Cerebellar cortex (tissue), 1 donor: ENCODE measurements around the gene SERINC3.

Experiments
- DNase-seq: peaks from one replicate; pipeline ENCODE4 v3.0.0-alpha.2; 2015; ENCODE audit warnings: low spot score

The SERINC3 gene

DNA sequence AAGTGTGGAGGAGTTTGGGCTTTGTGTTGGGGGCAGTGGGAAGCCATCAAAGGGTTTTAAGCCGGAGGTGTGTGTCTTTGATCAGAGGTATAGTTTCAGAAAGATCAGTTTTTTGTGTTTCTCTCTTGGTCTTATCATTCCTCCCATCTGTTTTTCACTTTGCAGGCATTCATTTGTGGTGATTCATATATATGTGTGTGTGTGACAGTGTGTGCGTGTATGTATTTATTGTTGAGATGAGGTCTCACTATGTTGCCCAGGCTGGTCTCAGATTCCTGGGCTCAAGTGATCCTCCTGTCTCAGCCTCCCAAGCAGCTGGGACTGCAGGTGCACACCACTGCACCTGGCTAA lies 11.1 kb upstream of the SERINC3 start:
- no peak for DNase-seq

DNA sequence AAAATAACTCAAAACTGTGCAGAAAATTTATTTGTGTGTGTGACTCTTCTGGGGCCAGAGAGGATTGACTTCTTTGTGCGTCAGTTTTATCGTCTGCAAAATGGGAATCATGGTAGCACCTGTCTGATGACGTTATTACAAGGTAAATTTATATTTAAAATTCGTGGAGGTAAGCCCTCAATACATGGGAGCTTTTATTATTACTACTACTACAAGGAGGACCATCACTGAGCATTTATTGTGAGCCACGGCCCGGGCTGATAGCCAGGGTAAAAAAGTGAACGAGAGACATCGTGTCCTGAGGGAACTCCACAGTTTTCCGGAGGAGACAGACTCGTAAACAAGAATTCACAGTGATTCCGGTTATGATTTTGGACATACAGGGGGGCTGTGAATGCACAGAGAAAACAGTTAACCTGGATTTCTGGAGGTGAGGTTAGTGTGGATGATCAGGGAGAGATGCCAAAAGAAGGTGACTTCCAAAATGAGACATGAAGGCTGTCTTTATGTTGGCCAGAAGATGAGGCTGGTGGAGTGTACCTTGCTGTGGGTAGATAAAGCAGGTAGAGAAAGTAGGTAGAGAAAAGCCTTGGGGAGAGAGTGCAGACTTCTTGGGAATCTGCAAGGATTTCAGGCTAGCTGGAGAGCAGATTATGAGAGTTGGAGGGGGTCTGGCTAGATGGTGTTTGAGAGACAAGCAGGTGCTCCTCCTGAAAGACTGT lies 10.6 kb upstream of the SERINC3 start:
- DNase-seq: peak; percentile 34

DNA sequence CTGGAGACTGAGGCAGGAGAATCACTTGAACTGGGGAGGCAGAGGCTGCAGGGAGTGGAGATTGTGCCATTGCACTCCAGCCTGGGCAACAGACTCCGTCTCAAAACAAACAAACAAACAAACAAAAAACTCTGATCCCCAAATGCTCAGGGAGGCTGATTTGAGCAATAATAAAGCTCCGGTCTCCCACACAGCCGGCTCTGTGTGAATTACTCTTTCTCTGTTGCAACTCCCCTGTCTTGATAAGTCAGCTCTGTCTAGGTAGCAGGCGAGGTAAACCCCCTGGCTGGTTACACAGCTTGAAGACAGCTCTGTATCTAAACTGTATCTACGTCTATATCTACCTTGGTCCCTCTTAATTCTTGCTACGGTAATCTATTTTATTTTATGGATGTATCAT lies 6.4 kb upstream of the SERINC3 start:
- no peak for DNase-seq

DNA sequence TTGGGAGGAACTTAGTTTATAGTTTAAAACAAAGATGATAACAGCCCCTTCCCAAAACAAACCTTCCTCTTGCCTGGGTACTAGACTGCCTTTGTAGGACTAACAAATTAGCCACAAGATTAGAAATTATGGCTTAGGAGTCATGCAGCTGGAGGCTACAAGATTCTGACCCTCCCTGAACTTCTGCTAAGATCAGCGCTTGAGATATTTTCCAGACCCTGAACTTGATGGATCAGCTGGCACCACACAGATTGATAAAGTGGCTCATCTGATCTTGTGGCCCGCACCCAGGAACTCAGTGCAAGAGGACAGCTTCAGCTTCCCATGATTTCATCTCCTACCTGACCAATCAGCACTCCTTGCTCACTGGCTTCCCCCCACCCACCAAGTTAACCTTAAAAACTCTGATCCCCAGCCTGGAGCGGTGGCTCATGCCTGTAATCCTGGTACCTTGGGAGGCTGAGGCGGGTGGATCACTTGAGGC lies 5.9 kb upstream of the SERINC3 start:
- DNase-seq: no peak

DNA sequence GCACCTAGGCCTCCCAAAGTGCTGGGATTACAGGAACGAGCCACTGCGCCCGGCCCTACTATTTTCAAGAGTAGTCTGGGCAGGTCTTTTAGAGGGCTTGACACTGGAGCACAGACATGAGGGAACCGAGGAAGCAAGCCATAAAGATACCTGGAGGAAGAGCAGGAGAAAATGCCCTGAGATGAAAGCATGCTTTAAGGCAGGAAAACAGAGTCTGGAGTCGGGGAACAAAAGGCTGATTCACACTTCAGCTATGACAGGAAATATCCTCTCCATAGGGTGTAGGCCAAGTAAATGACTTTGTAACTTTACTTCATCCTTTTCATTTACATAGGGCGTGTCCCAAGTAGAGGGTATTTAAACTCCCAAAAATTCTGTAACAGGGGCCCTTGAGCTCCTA lies 4.3 kb upstream of the SERINC3 start:
- DNase-seq: no peak

DNA sequence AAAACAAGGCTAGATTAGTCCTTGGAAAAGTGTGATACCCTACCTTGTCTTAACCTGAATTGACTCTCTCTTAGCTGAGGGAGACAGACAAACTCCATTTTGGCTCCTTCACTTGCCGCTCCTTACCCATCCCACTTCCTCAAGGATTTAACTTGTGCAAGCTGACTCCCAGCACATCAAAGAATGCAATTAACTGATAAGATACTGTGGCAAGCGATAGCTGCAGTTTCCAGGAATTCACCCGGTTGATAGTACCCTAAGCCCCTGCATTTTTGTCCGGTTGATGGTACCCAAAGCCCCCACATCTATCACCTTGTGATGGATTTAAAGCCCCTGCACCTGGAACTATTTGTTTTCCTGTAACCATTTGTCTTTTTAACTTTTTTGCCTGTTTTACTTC lies 1.9 kb upstream of the SERINC3 start:
- no peak for DNase-seq

DNA sequence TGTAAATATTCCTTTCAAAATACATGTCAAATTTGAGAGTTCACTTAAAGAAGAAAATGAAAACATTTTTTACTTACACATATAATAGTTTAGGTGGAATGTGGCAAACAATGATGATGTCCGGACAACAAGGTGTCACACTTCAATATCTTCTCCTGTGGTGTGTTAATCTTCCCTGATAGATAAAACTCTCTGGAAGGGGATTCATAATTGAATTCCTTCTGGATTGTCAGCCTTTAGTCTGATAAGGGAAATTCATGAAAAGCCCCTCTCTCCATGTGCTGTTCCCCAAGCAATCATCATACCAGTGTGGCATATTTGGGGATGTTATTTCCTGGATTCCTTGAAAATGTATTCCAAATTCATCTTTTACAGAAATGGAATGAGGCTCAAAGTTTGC lies 971 bp upstream of the SERINC3 start:
- no peak for DNase-seq

DNA sequence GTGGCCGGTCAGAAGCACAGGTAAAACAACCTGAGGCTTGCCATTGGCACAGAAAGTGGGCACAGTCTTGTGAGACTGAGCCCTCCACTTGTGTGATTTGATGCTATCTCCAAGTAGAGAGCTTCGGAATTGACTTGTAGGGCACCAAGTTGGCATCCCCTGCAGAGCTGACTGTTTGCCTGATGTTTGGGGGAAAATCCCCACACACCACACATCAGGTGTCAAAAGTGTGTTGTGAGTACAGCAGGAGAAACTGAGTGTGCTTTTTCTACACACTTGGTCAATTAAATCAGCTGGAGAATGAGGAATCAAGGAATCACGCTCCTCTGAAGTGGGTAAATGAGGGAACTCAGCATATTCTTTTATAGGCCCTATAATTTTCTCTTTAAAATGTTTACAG lies 989 bp downstream of the SERINC3 start:
- no peak for DNase-seq

DNA sequence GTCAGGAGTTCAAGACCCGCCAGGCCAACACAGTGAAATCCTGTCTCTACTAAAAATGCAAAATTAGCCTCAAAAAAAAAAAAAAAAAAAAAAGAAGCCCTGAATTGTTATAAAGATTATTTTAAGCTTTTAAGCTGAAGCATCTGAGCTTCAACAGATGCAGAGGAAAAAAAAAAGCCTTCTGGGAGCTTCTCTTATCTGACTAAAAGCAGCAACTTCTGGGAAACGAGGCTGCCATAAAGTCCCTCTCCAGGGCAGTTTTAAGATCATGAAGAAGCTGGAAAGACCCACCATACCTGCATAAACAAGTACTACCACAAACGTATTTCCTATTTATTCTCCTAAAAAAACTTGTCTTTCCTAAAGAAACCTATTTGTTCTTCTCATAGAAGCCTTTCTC lies 3.6 kb downstream of the SERINC3 start:
- no peak for DNase-seq

DNA sequence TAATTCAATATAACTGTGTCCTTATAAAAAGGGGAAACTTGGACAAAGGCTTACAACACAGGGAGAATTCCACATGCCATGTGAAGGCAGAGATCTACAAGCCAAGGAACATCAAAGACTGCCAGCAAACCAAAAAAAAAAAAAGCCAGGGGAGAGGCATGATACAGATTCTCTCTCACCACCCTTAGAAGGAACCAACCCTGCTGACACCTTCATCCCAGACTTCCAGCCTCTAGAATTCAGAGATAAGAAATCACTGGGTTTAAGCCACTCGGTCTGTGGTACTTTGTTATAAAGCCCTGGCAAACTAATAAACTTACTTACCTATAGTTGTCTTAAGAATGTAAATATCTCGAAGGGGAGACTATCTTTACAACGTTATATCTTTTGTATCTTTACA lies 4.4 kb downstream of the SERINC3 start:
- DNase-seq: no peak

DNA sequence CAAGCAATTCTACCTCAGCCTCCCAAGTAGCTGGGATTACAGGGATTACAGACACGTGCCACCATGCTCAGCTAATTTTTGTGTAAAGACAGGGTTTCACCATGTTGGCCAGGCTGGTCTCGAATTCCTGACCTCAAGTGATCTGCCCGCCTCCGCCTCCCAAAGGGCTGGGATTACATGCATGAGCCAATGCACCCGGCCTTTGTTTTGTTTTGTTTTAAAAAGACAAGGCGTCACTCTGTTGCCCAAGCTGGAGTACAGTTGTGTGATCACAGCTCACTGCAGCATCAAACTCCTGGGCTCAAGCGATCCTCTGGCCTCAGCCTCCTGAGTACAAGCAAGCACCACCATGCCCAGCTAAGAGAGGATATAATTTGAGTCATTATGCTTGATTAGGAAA lies 5.4 kb downstream of the SERINC3 start:
- DNase-seq: no peak

DNA sequence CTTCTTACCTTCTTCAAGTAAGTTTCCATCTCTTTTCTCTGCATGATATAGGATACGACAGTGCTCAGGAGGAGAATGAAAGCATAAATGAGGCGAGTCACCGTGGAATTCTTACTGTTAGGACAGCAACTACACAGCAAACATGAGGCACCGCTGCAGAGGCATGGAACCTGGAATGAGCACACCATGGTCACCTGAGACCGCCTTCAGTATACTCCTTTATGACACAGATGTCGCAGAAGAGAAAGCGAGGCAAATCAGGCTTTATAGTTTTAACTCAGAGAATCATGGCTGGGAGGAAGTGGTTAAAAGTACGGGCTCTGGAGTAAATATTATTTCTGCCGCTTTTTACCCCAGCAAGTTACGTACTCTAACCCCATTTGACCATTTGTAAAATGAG lies 8.0 kb downstream of the SERINC3 start:
- DNase-seq: no peak

DNA sequence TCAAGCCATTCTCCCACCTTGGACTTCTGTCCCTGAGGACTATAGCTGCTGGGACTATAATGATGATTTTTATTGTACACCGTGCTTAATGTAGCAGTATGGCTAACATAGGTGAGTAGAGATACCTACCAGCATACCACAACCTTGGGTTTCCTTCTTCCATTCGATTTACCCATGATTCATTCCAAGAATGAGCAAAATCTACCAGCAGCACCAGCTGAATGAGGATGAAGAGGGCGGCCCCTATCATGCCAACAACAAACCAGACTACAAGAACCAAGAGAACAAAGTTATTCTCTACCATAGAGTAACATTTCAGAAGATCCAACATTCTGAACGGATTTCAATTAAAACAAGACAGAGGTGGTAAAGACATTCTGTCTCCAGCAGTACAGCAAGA lies 12.1 kb downstream of the SERINC3 start:
- no peak for DNase-seq

DNA sequence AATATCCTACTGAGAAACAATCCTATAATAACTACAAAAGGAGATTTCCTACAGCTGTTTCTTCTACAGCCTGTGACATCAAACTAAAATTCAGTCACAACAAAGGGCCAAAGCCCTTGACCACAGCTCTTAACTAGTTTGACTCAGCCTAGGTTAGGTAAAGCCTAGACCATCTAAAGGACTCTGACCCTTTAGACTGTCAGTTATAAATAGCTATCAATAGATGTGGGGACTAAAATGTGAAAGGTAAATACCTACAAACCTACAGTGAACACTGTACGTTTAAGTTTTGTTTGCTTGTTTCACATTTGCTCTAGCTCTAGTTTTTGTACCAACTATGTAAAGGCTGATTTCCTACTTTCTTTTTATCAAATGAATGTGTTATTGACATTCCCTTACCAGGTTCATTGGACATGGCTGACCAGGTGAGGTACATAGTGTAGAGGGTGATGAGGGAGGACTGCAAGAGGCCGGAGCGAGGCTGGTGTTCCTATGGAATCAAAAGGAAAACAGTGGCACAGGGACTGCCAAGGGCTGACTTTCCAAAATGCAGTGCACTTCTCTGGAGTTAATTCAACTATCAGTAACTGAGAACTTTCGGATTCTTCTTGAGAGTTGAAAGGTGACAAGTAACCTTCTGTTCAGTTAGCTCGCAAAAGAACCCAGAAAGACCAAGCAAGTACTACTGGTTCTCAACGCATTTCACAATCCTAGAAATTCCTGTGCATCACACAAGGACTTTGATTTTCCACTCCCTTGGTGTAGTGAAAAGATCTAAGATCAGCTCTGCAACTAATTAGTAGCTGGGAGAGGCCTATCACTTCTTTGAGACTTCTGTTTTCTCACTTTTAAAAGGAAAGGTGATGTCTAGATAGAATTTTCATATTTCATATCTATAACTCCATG lies 17.2 kb downstream of the SERINC3 start:
- DNase-seq: no peak

DNA sequence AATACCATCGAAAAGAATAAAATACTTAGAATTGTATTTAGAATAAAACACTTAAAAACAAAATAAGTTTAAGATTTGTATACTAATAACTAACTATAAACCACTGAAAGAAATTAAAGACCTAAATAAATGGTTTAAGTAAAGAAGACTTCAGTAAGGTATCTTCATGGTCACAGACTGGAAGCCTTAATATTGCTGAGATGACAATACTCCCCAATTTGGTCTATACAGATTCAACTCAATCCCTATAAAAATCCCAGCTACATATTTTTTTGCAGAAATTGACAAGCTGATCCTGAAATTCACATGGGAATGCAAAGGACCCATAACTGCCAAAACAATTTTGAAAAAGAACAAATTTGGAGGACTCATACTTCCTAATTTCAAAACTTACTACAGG lies 18.9 kb downstream of the SERINC3 start:
- no peak for DNase-seq

DNA sequence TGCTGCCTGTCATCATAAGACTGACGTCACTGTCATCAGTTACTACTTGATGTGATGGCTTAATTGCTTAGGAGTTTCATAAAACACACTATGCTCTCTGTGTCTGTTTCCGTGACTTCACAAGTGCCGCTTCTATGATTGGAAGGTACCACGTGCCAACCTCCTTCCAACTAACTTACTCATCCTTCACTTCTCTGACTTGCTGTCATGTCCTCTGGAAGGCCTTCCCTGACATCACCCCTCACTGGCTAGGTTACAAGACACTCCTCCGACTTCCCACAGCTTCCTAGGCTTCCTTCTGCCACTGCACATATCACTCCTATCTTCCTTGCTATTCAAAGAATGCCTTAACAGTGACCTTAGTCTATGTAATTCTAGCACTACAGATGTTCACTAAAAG lies 20.4 kb downstream of the SERINC3 start:
- DNase-seq: no peak

DNA sequence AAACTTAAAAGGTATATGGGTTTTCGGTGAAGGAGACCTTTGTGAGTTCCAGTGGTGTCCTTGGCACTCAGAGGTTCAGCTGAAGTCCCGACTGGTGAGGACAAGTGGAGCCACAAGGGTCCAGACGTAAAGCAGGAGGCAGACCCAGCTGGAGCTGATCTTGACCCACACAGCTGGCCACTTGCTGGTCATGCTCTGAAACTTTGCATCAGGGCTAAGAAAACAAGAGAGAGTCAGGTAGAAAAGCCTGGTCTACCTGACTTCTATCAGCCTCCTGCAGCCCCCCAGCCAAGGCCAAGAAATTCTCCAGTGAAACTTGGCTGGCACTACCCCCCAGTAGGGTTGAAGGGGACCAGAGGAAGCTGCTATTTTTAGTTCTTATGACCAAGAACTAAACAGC lies 21.6 kb downstream of the SERINC3 start:
- DNase-seq: no peak

DNA sequence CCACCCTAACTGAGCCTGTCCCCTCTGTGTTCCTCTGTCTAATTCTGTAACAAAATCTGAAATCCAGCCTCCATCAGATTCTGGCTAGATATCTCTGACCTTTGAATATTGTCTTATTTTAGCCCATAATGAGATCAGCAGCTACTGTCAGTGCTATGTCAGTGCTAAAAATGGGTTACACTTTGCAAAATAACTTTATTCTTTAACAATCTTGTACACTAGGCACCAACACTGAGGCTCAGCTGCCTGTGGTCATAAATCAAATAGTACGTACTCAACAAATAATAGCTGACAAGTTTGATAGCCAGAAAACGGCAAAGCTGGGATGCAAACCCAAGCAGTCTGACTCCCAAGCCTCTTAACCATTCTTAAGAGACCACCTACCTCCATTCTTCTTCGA lies 24.1 kb downstream of the SERINC3 start:
- DNase-seq: no peak

DNA sequence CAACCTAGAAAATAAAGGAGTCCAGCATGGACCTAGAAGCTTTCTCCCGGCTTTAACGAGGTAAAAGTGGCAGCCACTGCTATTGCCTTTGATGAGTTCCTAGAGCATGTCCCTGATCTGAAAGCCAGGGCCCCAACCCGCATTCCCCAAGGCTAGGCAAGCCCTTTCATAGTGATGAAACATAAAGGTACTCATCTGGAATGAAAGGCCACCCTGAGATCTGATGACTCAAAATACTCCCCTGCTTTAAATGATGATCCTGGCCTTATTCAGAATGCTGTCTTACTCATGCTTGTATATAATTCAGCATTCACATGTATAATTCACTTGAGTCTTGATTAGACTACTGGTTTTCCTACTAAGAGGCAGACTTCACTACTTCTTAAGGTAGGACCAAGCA lies 24.9 kb downstream of the SERINC3 start:
- DNase-seq: no peak

DNA sequence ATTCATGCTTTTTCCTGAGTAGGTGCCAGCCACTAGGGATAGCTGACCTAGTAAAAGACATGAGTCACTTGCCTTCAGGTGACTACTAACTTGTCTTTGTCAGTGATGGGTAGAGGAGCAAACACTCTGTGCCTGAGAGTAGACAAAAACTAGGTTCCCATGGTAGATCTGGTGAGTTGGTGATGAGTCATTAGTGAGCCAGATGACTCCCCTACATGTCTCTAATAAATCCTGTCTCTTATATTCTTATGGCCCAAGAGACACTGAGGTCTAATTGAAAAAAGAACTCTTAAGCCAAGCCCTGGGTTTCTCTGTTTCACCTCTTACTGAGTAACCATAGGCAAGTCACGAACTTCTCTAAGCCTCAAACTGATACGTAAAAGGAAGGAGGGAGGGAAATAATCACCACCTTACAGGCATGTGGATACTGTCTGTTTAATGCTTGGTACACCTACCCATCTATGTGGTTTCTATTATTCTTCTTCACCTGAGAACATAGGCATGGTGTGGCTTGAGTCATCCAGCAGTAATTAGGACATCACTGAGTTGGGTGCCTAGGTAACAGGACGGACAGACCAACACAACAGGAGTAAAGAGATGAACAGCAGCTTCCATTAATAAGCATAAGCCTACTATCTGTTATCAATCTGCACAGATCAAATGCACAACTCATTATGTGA lies 25.9 kb downstream of the SERINC3 start:
- DNase-seq: no peak

DNA sequence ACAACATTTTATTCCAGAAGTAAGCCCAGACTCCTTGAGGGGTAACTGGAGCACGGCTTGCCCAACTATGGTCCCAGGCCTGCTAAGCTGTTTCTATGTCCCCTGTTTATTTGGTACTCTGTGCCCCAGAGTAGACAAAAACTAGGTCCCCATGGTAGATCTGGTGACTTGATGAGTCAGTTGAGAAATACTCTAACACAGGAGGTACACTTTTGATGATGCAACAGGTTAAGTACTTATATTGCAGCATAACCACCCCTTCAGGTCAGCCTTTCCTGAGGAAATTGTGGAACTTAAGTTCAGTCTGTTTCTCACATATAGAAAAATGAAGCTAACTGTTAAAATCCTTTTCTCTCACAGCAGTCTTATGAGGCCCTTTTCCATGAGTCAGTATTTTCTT lies 26.6 kb downstream of the SERINC3 start:
- no peak for DNase-seq

DNA sequence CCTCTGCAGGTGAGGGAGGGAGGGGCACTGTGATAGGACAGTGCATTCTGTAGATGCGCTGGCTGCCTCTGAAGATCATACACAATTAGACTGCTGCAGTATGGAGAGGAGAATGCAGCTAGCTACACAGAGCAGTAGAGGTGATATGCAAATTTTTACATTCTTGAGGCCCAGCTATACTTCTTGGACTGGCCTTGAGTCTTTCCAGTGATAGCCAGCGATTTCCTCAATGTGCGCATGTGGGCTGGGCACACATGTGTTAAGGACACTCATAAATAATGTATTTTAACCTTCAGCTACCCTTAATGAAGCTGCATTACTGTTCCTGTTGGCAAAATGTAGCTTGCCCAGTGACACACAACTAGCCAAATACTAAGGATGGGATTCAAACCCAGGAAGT lies 27.2 kb downstream of the SERINC3 start:
- DNase-seq: no peak

DNA sequence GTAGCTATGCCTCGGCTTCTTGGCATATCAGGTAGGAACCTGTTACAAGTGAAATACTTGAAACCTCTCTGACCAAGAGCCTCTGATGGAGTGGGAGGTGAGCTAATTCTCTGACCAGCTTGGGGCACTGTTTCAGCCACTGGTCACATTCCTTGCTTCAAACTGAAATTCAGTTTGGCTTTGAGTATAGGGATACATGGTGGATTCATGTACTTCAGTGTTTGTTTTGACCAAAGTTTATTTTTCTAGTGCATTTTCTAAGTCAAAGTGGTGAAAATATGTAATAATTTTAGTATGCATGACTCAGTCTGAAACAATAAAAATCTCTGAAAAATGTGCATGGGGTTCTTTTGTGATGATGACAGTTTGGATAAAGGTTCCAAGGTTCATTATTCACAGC lies 27.6 kb downstream of the SERINC3 start:
- DNase-seq: no peak
